Retinal pigment epithelial cell (primary cell): Measurements from ENCODE around the gene NUDT1.

ENCODE experiments used
- DNase-seq: peaks from one replicate; pipeline ENCODE4 v3.0.0-alpha.2; 2010; ENCODE audit warnings: low read depth
- H3K4me3 ChIP-seq: 2 replicates; pipeline ENCODE4 v1.5.1; 2011; ENCODE audit warnings: mild to moderate bottlenecking, low read length, control low read depth, moderate library complexity
- CTCF ChIP-seq: conservative IDR thresholded peaks from 2 replicates; pipeline ENCODE4 v1.5.1; 2011; ENCODE audit warnings: low read depth, low read length, control low read depth, inconsistent platforms

Gene NUDT1

GRCh38 chr7:2219136-2219535 is 22.9 kb upstream of the NUDT1 start:
- no peak for DNase-seq
- no peak overlapping the region for H3K4me3 ChIP-seq
- TF ChIP-seq CTCF, result no peak

GRCh38 chr7:2219606-2220005 is 22.4 kb upstream of the NUDT1 start:
- DNase-seq, result no peak
- no peak for TF ChIP-seq CTCF
- no peak overlapping the region for H3K4me3 ChIP-seq

GRCh38 chr7:2220030-2220429 is 22.0 kb upstream of the NUDT1 start:
- no peak for DNase-seq
- no peak for TF ChIP-seq CTCF
- no peak overlapping the region for H3K4me3 ChIP-seq

GRCh38 chr7:2220506-2220905 is 21.5 kb upstream of the NUDT1 start:
- no peak overlapping the region for H3K4me3 ChIP-seq
- no peak for DNase-seq
- no peak for TF ChIP-seq CTCF

- DNase-seq, result no peak
- TF ChIP-seq CTCF, result no peak
- H3K4me3 ChIP-seq, result no peak overlapping the region
Measured at GRCh38 chr7:2220954-2221353, 21.1 kb upstream of the NUDT1 start.

- TF ChIP-seq CTCF, result no peak
- H3K4me3 ChIP-seq, result no peak overlapping the region
- DNase-seq, result no peak
Measured at GRCh38 chr7:2222516-2222915, 19.5 kb upstream of the NUDT1 start.

GRCh38 chr7:2223321-2223720 is 18.7 kb upstream of the NUDT1 start:
- TF ChIP-seq CTCF, result no peak
- no peak overlapping the region for H3K4me3 ChIP-seq
- no peak for DNase-seq
